Esophagus squamous epithelium (tissue), 4 donors: ENCODE measurements around the gene SEMA3F.

ENCODE experiments used
- POLR2A ChIP-seq, 4 donors: fragments of 450-650 bp; IDR thresholded peaks; one replicate each; pipeline ENCODE4 v1.6.1; 2017; ENCODE audit warnings: antibody characterized with exemption in 4 of 4, mild to moderate bottlenecking in 4 of 4, moderate library complexity in 3 of 4
- TF ChIP-seq, protein P1 (sequence below), 6 experiments: fragments of 450-650 bp in 4 of 6; fragments of 200-600 bp in 2 of 6; sonication (generic) in 2 of 6; IDR thresholded peaks; one replicate each; pipeline ENCODE4 v1.5.1; 2016 to 2019; ENCODE audit warnings: antibody characterized with exemption in 6 of 6, mild to moderate bottlenecking in 4 of 6, moderate library complexity in 4 of 6

- no peak for TF ChIP-seq POLR2A (IDR thresholded peaks at IDR 0.05)
- TF ChIP-seq, protein P1, sequence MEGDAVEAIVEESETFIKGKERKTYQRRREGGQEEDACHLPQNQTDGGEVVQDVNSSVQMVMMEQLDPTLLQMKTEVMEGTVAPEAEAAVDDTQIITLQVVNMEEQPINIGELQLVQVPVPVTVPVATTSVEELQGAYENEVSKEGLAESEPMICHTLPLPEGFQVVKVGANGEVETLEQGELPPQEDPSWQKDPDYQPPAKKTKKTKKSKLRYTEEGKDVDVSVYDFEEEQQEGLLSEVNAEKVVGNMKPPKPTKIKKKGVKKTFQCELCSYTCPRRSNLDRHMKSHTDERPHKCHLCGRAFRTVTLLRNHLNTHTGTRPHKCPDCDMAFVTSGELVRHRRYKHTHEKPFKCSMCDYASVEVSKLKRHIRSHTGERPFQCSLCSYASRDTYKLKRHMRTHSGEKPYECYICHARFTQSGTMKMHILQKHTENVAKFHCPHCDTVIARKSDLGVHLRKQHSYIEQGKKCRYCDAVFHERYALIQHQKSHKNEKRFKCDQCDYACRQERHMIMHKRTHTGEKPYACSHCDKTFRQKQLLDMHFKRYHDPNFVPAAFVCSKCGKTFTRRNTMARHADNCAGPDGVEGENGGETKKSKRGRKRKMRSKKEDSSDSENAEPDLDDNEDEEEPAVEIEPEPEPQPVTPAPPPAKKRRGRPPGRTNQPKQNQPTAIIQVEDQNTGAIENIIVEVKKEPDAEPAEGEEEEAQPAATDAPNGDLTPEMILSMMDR (IDR thresholded peaks at IDR 0.05) = no peak
These were observed 48.1 kb downstream of the SEMA3F start for GRCh38 chr3:50203113-50203808.
